Liver (tissue), 9 donors: ENCODE measurements around the gene RAMP3. TPM values are rescaled to one million over a fixed set of nuclear protein-coding genes. Genes with fewer than 3 reads are reported as not detected.
A peak's percentile ranks its signal among the peaks of the same experiment; 100 is the strongest.

Experiments used
- DNase-seq: peaks from one replicate; pipeline ENCODE4 v3.0.0-alpha.2; 2017; ENCODE audit warnings: low spot score
- H3K27ac ChIP-seq, 2 donors: one replicate each; pipeline ENCODE4 v1.7.0; 2013; ENCODE audit warnings: inconsistent platforms in 2 of 2, low read length in 2 of 2, control low read depth in 1 of 2, low read depth in 1 of 2, mild to moderate bottlenecking in 1 of 2
- H3K27me3 ChIP-seq, 4 donors: one replicate each; pipeline versions ENCODE4 v1.6.1 to v1.7.0; 2013; ENCODE audit warnings: low read length in 3 of 4, inconsistent platforms in 1 of 4, mild to moderate bottlenecking in 1 of 4, moderate library complexity in 1 of 4; ENCODE audit not compliant: control insufficient read depth in 4 of 4, insufficient read depth in 4 of 4
- H3K36me3 ChIP-seq, 4 donors: one replicate each; pipeline versions ENCODE4 v1.6.1 to v1.7.0; 2013; ENCODE audit warnings: low read length in 3 of 4, mild to moderate bottlenecking in 3 of 4, low read depth in 1 of 4, moderate library complexity in 1 of 4; ENCODE audit not compliant: control insufficient read depth in 4 of 4, insufficient read depth in 3 of 4
- H3K4me1 ChIP-seq, 4 donors: one replicate each; pipeline versions ENCODE4 v1.6.1 to v1.7.0; 2013; ENCODE audit warnings: low read length in 3 of 4, mild to moderate bottlenecking in 3 of 4, moderate library complexity in 1 of 4; ENCODE audit not compliant: control insufficient read depth in 4 of 4, insufficient read depth in 4 of 4
- H3K4me3 ChIP-seq, 3 donors: one replicate each; pipeline versions ENCODE4 v1.6.1 to v1.7.0; 2013; ENCODE audit warnings: low read length in 3 of 3, control low read depth in 1 of 3, low read depth in 1 of 3, mild to moderate bottlenecking in 1 of 3
- H3K9ac ChIP-seq, 2 donors: one replicate each; pipeline ENCODE4 v1.7.0; 2013; ENCODE audit warnings: low read length in 2 of 2, mild to moderate bottlenecking in 2 of 2, moderate library complexity in 2 of 2, control low read depth in 1 of 2, low read depth in 1 of 2
- H3K9me3 ChIP-seq, 4 donors: one replicate each; pipeline versions ENCODE4 v1.6.1 to v1.7.0; 2013; ENCODE audit warnings: low read length in 3 of 4; ENCODE audit not compliant: control insufficient read depth in 4 of 4
- CTCF ChIP-seq: fragments of 150-350 bp; IDR thresholded peaks from 2 replicates; pipeline ENCODE4 v1.5.1; 2017; ENCODE audit warnings: improper control_type of control experiment, low read depth, low read length; ENCODE audit not compliant: missing input control
- EGR1 ChIP-seq, 2 donors: IDR thresholded peaks; 2 replicates each; pipeline ENCODE4 v1.6.1; 2016 to 2018; ENCODE audit warnings: antibody characterized with exemption in 2 of 2, low read depth in 2 of 2
- FOXA1 ChIP-seq: IDR thresholded peaks from 2 replicates; pipeline ENCODE4 v1.6.1; 2016; ENCODE audit warnings: antibody characterized with exemption
- GABPA ChIP-seq, 2 donors: IDR thresholded peaks in 1 of 2; conservative IDR thresholded peaks in 1 of 2; 2 replicates each; pipeline ENCODE4 v1.6.1; 2016; ENCODE audit warnings: antibody characterized with exemption in 2 of 2, mild to moderate bottlenecking in 1 of 2, moderate library complexity in 1 of 2
- HNF4A ChIP-seq, 2 donors: conservative IDR thresholded peaks; 2 replicates each; pipeline ENCODE4 v1.6.1; 2016; ENCODE audit warnings: antibody characterized with exemption in 2 of 2, mild to moderate bottlenecking in 2 of 2
- HNF4G ChIP-seq: IDR thresholded peaks from 2 replicates; pipeline ENCODE4 v1.6.1; 2016; ENCODE audit warnings: antibody characterized with exemption
- NR2F2 ChIP-seq: IDR thresholded peaks from 2 replicates; pipeline ENCODE4 v1.6.1; 2016; ENCODE audit warnings: antibody characterized with exemption
- RAD21 ChIP-seq, 2 donors: IDR thresholded peaks; 2 replicates each; pipeline ENCODE4 v1.6.1; 2016; ENCODE audit warnings: antibody characterized with exemption in 2 of 2, mild to moderate bottlenecking in 2 of 2
- REST ChIP-seq: IDR thresholded peaks from 2 replicates; pipeline ENCODE4 v1.6.1; 2016; ENCODE audit warnings: antibody characterized with exemption, mild to moderate bottlenecking
- RXRA ChIP-seq, 2 donors: IDR thresholded peaks; 2 replicates each; pipeline ENCODE4 v1.6.1; 2017 to 2018; ENCODE audit warnings: antibody characterized with exemption in 2 of 2, mild to moderate bottlenecking in 1 of 2
- SP1 ChIP-seq: IDR thresholded peaks from 2 replicates; pipeline ENCODE4 v1.6.1; 2018; ENCODE audit warnings: antibody characterized with exemption, mild to moderate bottlenecking
- TAF1 ChIP-seq: conservative IDR thresholded peaks from 2 replicates; pipeline ENCODE4 v1.6.1; 2016; ENCODE audit warnings: antibody characterized with exemption, mild to moderate bottlenecking
- YY1 ChIP-seq: IDR thresholded peaks from 2 replicates; pipeline ENCODE4 v1.6.1; 2016; ENCODE audit warnings: antibody characterized with exemption, mild to moderate bottlenecking
- ZBTB33 ChIP-seq: IDR thresholded peaks from 2 replicates; pipeline ENCODE4 v1.6.1; 2016; ENCODE audit warnings: antibody characterized with exemption
- WGBS: extraction: QIAGEN DNeasy Blood & Tissue Kit; methylation state at CpG from one replicate; pipeline ENCODE4 v1.1.7; 2013; 5-methylcytosine and 5-hydroxymethylcytosine counted together
- polyA plus RNA-seq, 2 donors: library from polyadenylated mRNA; stranded (reverse) in 1 of 2; unstranded in 1 of 2; fragments of 200-250 nt in 1 of 2; fragments of >200 nt in 1 of 2; fragmentation: Nextera tagmentation in 1 of 2; extraction: Ambion mirVana in 1 of 2; gene quantifications; one replicate each; pipeline versions ENCODE4 v1.2.1 to v1.2.3, GENCODE V29; 2013 to 2015
- total RNA-seq, 2 donors: library from RNA; depleted of rRNA; stranded (reverse); fragments of >200 nt; gene quantifications; one replicate each; pipeline ENCODE4 v1.2.3, GENCODE V29; 2014
- TF ChIP-seq, protein P1 (sequence below): IDR thresholded peaks from 2 replicates; pipeline ENCODE4 v1.6.1; 2016; ENCODE audit warnings: antibody characterized with exemption
- donor health status: healthy.
- donor health status: healthy.
- donor health status: healthy.
- donor health status: healthy.
- donor health status: healthy.

Gene RAMP3
- total and polyA plus RNA-seq, 4 donors = 2.3 to 30.0 (median 22.2) TPM

DNA sequence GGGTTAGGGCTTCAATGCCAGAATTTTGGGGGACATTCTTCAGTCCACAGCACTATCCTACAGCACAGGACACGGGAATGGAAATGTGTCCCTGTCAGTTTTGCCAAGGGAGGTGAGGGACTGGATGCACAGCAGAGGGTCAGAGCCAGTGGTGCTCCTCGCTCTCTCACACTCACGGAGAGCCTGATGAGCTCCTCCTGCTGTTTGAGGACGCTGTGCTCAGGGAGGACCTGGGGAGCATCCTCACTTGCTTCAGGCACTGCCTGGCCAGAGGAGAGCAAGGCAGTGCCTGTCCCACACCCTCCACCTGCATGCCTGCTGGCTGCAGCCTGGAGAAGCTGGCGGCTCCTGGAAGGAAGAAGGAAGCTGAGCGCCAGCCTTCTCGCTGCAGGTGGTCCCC is 58.6 kb downstream of the RAMP3 start:
- no peaks in the 10 kb centered on the region for H3K36me3 ChIP-seq
- H3K4me1 ChIP-seq = no peaks in the 10 kb centered on the region
- H3K27ac ChIP-seq = no peak overlapping the region
- H3K9ac ChIP-seq = no peak overlapping the region
- no peaks in the 10 kb centered on the region for H3K9me3 ChIP-seq
- no peak overlapping the region for H3K4me3 ChIP-seq
- DNase-seq = peak; percentile 16
- TF ChIP-seq HNF4A (conservative IDR thresholded peaks at IDR 0.05) (no peak), CTCF (no peak), TAF1 (no peak), NR2F2 (no peak), HNF4G (no peak), RXRA (IDR thresholded peaks at IDR 0.05) (no peak), GABPA (IDR thresholded peaks at IDR 0.05 in 1 of 2, conservative IDR thresholded peaks at IDR 0.05 in 1 of 2) (no peak), SP1 (no peak), FOXA1 (no peak), YY1 (no peak), REST (no peak)
- no peaks in the 10 kb centered on the region for H3K27me3 ChIP-seq
- WGBS = 55% methylated on average over 7 of the region's 7 CpGs

DNA sequence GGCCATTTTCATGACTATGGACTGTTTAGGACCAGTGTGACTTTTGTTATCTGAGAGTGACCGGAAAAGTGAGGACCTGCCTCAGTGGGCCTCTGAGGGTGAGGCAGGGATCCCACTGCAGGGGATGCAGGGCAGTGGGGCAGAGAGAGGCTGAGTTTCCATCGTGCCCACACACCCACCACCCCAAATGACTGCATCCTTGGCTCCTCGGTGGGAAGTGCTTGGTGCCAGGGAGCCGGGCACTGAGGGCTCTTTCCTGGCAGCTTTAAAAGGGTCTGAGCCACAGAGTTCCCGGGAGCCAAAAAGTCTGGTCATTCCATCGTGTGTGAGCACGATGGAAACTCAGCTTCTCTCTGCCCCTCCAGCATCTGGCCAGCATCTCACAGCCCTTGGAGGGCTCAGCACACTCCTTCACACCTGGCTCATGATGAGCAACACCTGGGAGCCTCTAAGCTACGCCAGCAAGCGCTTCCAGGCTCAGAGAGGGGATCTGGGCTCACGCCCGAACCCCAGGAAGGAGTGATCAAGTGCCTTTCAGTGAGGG is 59.1 kb downstream of the RAMP3 start:
- H3K27ac ChIP-seq = no peak overlapping the region
- no peak for DNase-seq
- 66% methylated on average over 11 of the region's 11 CpGs for whole genome bisulfite sequencing
- no peak overlapping the region for H3K4me3 ChIP-seq
- no peaks in the 10 kb centered on the region for H3K36me3 ChIP-seq
- H3K4me1 ChIP-seq = no peaks in the 10 kb centered on the region
- TF ChIP-seq RAD21 (IDR thresholded peaks at IDR 0.05) (no peak), ZBTB33 (no peak), TAF1 (no peak), EGR1 (IDR thresholded peaks at IDR 0.05; ENCODE audit: low read depth in 2 of 2) (no peak), NR2F2 (no peak), YY1 (no peak), SP1 (no peak), RXRA (IDR thresholded peaks at IDR 0.05) (no peak), REST (no peak), CTCF (no peak), HNF4A (conservative IDR thresholded peaks at IDR 0.05) (no peak)
- TF ChIP-seq, protein P1, sequence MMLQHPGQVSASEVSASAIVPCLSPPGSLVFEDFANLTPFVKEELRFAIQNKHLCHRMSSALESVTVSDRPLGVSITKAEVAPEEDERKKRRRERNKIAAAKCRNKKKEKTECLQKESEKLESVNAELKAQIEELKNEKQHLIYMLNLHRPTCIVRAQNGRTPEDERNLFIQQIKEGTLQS = no peak
- H3K9ac ChIP-seq = no peak overlapping the region
- H3K27me3 ChIP-seq = no peaks in the 10 kb centered on the region
- no peaks in the 10 kb centered on the region for H3K9me3 ChIP-seq
